ENCODE data around the gene COL4A3. TPM values are rescaled to one million over a fixed set of nuclear protein-coding genes. Genes with fewer than 3 reads are reported as not detected.

The COL4A3 gene
- total RNA-seq, 1 experiment from 2014 or later = 0.60 TPM

GRCh38 chr2:227256605-227257004, 92.2 kb downstream of the COL4A3 start:
- no peaks in the 10 kb centered on the region for H3K9me2 ChIP-seq (replicated peaks; ENCODE audit: insufficient read depth, low read length)
- no peak overlapping the region for H3K4me3 ChIP-seq (ENCODE audit: low read length)
- no peak overlapping the region for H3K9ac ChIP-seq (ENCODE audit: low read length)
- H3K36me3 ChIP-seq (ENCODE audit: insufficient read depth, low read length) = no peaks in the 10 kb centered on the region
- no peaks in the 10 kb centered on the region for H3K4me1 ChIP-seq (ENCODE audit: low read length)
- H3K79me2 ChIP-seq (ENCODE audit: low read length) = no peaks in the 10 kb centered on the region
- DNase-seq = no peak
- no peaks in the 10 kb centered on the region for H3K9me3 ChIP-seq (ENCODE audit: low read length)
- H3K27me3 ChIP-seq (ENCODE audit: low read length) = no peaks in the 10 kb centered on the region
- H3K27ac ChIP-seq (ENCODE audit: low read length) = no peak overlapping the region
- no peak overlapping the region for H3K4me2 ChIP-seq (ENCODE audit: low read depth, low read length, poor library complexity, severe bottlenecking)
- no peak overlapping the region for H2AFZ ChIP-seq (ENCODE audit: low read length)
- no peaks in the 10 kb centered on the region for H4K20me1 ChIP-seq (ENCODE audit: insufficient read depth, low read depth, low read length)

DNA sequence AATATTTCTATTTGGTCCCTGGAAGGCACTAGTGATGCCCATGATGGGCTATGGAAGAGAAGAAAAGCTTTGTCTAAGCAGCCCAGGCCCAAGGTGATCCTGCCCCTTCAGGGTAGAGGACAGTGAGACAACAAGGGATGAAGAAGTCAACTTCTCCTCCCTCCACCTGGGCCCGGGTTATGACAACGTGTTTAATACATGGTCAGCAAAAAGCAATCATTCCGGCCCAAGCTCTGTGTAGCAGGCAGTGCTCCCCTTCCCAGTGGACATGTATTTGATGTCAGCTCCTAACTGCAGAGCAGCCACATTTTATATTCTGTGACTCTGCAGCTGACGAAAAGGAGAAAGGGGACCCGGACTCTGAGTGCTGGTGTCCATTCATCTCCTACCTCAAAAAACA, 93.4 kb downstream of the COL4A3 start:
- H3K9me2 ChIP-seq (replicated peaks; ENCODE audit: insufficient read depth, low read length) = no peaks in the 10 kb centered on the region
- DNase-seq = no peak

GRCh38 chr2:227260041-227260440, 95.6 kb downstream of the COL4A3 start:
- Histone ChIP-seq H3K4me1 (ENCODE audit: low read length) (no peaks in the 10 kb centered on the region), H3K79me2 (ENCODE audit: low read length) (no peaks in the 10 kb centered on the region), H3K4me3 (ENCODE audit: low read length) (no peak overlapping the region), H3K27me3 (ENCODE audit: low read length) (no peaks in the 10 kb centered on the region), H3K9me2 (replicated peaks; ENCODE audit: insufficient read depth, low read length) (no peaks in the 10 kb centered on the region), H3K36me3 (ENCODE audit: insufficient read depth, low read length) (no peaks in the 10 kb centered on the region), H3K9me3 (ENCODE audit: low read length) (no peaks in the 10 kb centered on the region), H3K27ac (ENCODE audit: low read length) (no peak overlapping the region), H2AFZ (ENCODE audit: low read length) (no peak overlapping the region), H4K20me1 (ENCODE audit: insufficient read depth, low read depth, low read length) (no peaks in the 10 kb centered on the region), H3K9ac (ENCODE audit: low read length) (no peak overlapping the region), H3K4me2 (ENCODE audit: low read depth, low read length, poor library complexity, severe bottlenecking) (no peak overlapping the region)
- no peak for DNase-seq

More for the DNA sequence above, 93.4 kb downstream of the COL4A3 start:
- H3K27ac ChIP-seq (ENCODE audit: low read length) = no peak overlapping the region
- no peaks in the 10 kb centered on the region for H3K36me3 ChIP-seq (ENCODE audit: insufficient read depth, low read length)
- H3K27me3 ChIP-seq (ENCODE audit: low read length) = no peaks in the 10 kb centered on the region
- H3K9me3 ChIP-seq (ENCODE audit: low read length) = no peaks in the 10 kb centered on the region
- H2AFZ ChIP-seq (ENCODE audit: low read length) = no peak overlapping the region
- H3K4me2 ChIP-seq (ENCODE audit: low read depth, low read length, poor library complexity, severe bottlenecking) = no peak overlapping the region
- H3K4me1 ChIP-seq (ENCODE audit: low read length) = no peaks in the 10 kb centered on the region
- H3K79me2 ChIP-seq (ENCODE audit: low read length) = no peaks in the 10 kb centered on the region
- no peak overlapping the region for H3K4me3 ChIP-seq (ENCODE audit: low read length)
- no peak overlapping the region for H3K9ac ChIP-seq (ENCODE audit: low read length)
- H4K20me1 ChIP-seq (ENCODE audit: insufficient read depth, low read depth, low read length) = no peaks in the 10 kb centered on the region

DNA sequence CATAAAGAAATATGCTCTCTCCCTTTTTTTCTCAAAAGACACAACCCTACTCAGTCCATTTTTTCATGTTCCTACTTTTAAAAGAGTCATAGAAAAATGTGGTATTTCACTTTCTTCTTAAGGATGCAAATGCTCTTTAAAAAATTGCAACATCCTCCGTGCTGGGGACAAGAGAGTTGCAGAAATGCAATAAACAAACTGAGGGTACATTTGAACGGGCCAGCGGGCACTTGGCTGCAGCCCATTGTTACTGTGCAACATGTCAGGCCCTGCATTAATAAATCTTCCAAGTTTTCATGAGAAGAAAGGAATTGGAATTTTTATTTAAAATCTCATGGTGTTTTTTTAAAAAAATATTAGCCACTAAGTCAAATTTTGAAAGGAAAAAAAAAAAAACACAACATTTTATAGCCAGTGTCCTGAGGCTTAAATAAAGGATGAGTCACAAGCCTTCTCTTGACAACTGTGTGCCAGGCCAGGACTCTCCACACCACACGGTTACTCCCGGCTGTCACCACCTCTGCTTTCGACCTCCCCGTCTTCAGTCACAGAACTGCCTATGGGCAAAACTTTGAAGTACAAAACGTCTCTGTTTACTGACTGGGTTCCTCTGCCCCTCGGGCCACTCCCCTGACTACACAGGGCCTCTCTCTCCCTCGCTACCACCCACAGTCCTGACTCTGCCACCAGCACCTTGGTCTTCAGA, 103.1 kb downstream of the COL4A3 start:
- DNase-seq = no peak
- Histone ChIP-seq H3K79me2 (ENCODE audit: low read length) (no peaks in the 10 kb centered on the region), H3K9me2 (replicated peaks; ENCODE audit: insufficient read depth, low read length) (no peaks in the 10 kb centered on the region), H3K4me2 (ENCODE audit: low read depth, low read length, poor library complexity, severe bottlenecking) (no peak overlapping the region), H4K20me1 (ENCODE audit: insufficient read depth, low read depth, low read length) (no peaks in the 10 kb centered on the region), H2AFZ (ENCODE audit: low read length) (no peak overlapping the region), H3K27me3 (ENCODE audit: low read length) (no peaks in the 10 kb centered on the region), H3K27ac (ENCODE audit: low read length) (no peak overlapping the region), H3K4me3 (ENCODE audit: low read length) (no peak overlapping the region), H3K4me1 (ENCODE audit: low read length) (no peaks in the 10 kb centered on the region), H3K9me3 (ENCODE audit: low read length) (no peaks in the 10 kb centered on the region), H3K9ac (ENCODE audit: low read length) (no peak overlapping the region), H3K36me3 (ENCODE audit: insufficient read depth, low read length) (no peaks in the 10 kb centered on the region)

DNA sequence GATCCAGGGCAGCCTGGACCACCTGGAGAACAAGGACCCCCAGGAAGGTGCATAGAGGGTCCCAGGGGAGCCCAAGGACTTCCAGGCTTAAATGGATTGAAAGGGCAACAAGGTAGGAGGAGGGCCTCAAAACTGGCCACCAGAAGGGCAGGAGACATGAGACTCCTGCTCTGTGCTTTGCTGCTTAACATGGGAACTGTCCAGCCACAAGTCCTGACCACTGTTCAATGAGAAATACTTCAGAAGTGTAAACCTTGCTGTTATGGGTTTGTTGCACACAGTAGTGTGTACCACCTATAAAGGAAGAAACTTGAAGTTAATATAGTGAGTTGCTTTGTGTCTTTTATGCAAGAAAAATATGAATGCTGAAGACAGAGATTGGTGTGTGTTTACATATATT, 116.5 kb downstream of the COL4A3 start:
- Histone ChIP-seq H3K27me3 (ENCODE audit: low read length) (no peaks in the 10 kb centered on the region), H3K4me1 (ENCODE audit: low read length) (no peaks in the 10 kb centered on the region)

DNA sequence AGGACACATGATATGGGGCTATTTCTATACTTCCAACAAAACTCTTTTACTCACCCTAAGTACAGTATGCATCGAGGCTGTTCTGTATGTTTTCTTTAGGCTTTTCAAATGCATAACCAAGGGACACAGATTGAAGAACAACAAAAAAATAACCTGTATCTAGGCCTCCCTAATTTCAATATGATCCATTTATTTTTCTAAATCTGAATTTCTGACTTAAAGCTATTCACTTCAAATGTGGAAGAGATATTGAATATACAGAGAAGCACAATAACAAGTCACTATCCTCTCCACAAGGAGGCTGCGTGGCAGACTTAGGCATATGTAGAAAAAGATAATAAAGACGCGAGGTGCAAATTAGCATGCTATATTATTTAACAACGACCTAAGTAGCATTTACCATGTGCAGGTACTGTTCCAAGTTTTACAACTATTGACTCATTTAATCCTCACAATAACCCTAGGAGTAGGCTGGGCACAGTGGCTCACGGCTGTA, 121.4 kb downstream of the COL4A3 start:
- H2AFZ ChIP-seq (ENCODE audit: low read length) = no peak overlapping the region
- no peaks in the 10 kb centered on the region for H4K20me1 ChIP-seq (ENCODE audit: insufficient read depth, low read depth, low read length)
- H3K9me2 ChIP-seq (replicated peaks; ENCODE audit: insufficient read depth, low read length) = no peaks in the 10 kb centered on the region
- no peaks in the 10 kb centered on the region for H3K4me1 ChIP-seq (ENCODE audit: low read length)
- H3K79me2 ChIP-seq (ENCODE audit: low read length) = no peaks in the 10 kb centered on the region
- H3K4me2 ChIP-seq (ENCODE audit: low read depth, low read length, poor library complexity, severe bottlenecking) = no peak overlapping the region
- DNase-seq = peak; percentile 19
- H3K27me3 ChIP-seq (ENCODE audit: low read length) = no peaks in the 10 kb centered on the region
- no peak overlapping the region for H3K27ac ChIP-seq (ENCODE audit: low read length)
- no peak overlapping the region for H3K9ac ChIP-seq (ENCODE audit: low read length)
- no peak overlapping the region for H3K4me3 ChIP-seq (ENCODE audit: low read length)
- H3K9me3 ChIP-seq (ENCODE audit: low read length) = no peaks in the 10 kb centered on the region
- no peaks in the 10 kb centered on the region for H3K36me3 ChIP-seq (ENCODE audit: insufficient read depth, low read length)

More for the DNA sequence above, 116.5 kb downstream of the COL4A3 start:
- Histone ChIP-seq H2AFZ (ENCODE audit: low read length) (no peak overlapping the region), H3K4me2 (ENCODE audit: low read depth, low read length, poor library complexity, severe bottlenecking) (no peak overlapping the region), H3K4me3 (ENCODE audit: low read length) (no peak overlapping the region), H3K9ac (ENCODE audit: low read length) (no peak overlapping the region), H3K79me2 (ENCODE audit: low read length) (no peaks in the 10 kb centered on the region), H3K9me2 (replicated peaks; ENCODE audit: insufficient read depth, low read length) (no peaks in the 10 kb centered on the region), H3K9me3 (ENCODE audit: low read length) (no peaks in the 10 kb centered on the region), H3K27ac (ENCODE audit: low read length) (no peak overlapping the region), H4K20me1 (ENCODE audit: insufficient read depth, low read depth, low read length) (no peaks in the 10 kb centered on the region), H3K36me3 (ENCODE audit: insufficient read depth, low read length) (no peaks in the 10 kb centered on the region)
- no peak for DNase-seq

- no peak overlapping the region for H3K27ac ChIP-seq (ENCODE audit: low read length)
- no peaks in the 10 kb centered on the region for H3K9me2 ChIP-seq (replicated peaks; ENCODE audit: insufficient read depth, low read length)
- H4K20me1 ChIP-seq (ENCODE audit: insufficient read depth, low read depth, low read length) = no peaks in the 10 kb centered on the region
- no peaks in the 10 kb centered on the region for H3K36me3 ChIP-seq (ENCODE audit: insufficient read depth, low read length)
- no peak overlapping the region for H3K4me2 ChIP-seq (ENCODE audit: low read depth, low read length, poor library complexity, severe bottlenecking)
- no peak overlapping the region for H2AFZ ChIP-seq (ENCODE audit: low read length)
- H3K79me2 ChIP-seq (ENCODE audit: low read length) = no peaks in the 10 kb centered on the region
- no peak for DNase-seq
- no peaks in the 10 kb centered on the region for H3K27me3 ChIP-seq (ENCODE audit: low read length)
- H3K4me3 ChIP-seq (ENCODE audit: low read length) = no peak overlapping the region
- no peaks in the 10 kb centered on the region for H3K9me3 ChIP-seq (ENCODE audit: low read length)
- H3K9ac ChIP-seq (ENCODE audit: low read length) = no peak overlapping the region
- no peaks in the 10 kb centered on the region for H3K4me1 ChIP-seq (ENCODE audit: low read length)
Measured at GRCh38 chr2:227287771-227288170, 123.3 kb downstream of the COL4A3 start.

DNA sequence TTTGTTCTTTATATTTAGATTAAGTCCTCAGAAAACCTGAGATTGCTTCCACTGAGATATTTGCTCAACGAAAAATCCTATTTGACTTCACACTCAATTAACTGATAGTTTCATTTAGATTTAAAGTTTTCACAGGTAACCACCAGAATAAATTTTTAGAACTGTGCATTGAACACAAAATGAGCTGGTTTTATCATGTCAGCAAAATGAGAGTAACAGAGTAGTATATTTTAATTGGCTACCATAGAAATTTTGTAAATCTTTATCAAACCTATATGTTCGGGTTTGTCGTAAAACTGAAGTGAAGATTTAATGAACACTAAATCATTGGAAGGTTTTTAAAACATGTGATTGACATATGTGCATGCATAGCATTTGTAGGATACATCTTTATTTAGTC, 127.9 kb downstream of the COL4A3 start:
- Histone ChIP-seq H3K9me3 (ENCODE audit: low read length) (no peaks in the 10 kb centered on the region), H3K4me2 (ENCODE audit: low read depth, low read length, poor library complexity, severe bottlenecking) (no peak overlapping the region), H3K27ac (ENCODE audit: low read length) (no peak overlapping the region), H3K36me3 (ENCODE audit: insufficient read depth, low read length) (no peaks in the 10 kb centered on the region), H2AFZ (ENCODE audit: low read length) (no peak overlapping the region), H3K79me2 (ENCODE audit: low read length) (no peaks in the 10 kb centered on the region), H3K9me2 (replicated peaks; ENCODE audit: insufficient read depth, low read length) (no peaks in the 10 kb centered on the region), H3K4me1 (ENCODE audit: low read length) (no peaks in the 10 kb centered on the region), H3K9ac (ENCODE audit: low read length) (no peak overlapping the region), H3K4me3 (ENCODE audit: low read length) (no peak overlapping the region), H3K27me3 (ENCODE audit: low read length) (no peaks in the 10 kb centered on the region), H4K20me1 (ENCODE audit: insufficient read depth, low read depth, low read length) (no peaks in the 10 kb centered on the region)
- no peak for DNase-seq
